ENCODE data around the gene RHBDD2. TPM values are rescaled to one million over a fixed set of nuclear protein-coding genes. Genes with fewer than 3 reads are reported as not detected.

RHBDD2 gene
- total and polyA plus RNA-seq, 9 of the 15 experiments (the other 6 are each of a cell fraction or from before 2014, with no cell fraction given), result 3.3 to 36.7 (median 17.9) TPM

GRCh38 chr7:75842836-75843446 lies 35.9 kb upstream of the RHBDD2 start (continued):
- TF ChIP-seq, protein P1, sequence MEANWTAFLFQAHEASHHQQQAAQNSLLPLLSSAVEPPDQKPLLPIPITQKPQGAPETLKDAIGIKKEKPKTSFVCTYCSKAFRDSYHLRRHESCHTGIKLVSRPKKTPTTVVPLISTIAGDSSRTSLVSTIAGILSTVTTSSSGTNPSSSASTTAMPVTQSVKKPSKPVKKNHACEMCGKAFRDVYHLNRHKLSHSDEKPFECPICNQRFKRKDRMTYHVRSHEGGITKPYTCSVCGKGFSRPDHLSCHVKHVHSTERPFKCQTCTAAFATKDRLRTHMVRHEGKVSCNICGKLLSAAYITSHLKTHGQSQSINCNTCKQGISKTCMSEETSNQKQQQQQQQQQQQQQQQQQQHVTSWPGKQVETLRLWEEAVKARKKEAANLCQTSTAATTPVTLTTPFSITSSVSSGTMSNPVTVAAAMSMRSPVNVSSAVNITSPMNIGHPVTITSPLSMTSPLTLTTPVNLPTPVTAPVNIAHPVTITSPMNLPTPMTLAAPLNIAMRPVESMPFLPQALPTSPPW (CRISPR knock-in tag; IDR thresholded peaks at IDR 0.05), result peak; percentile 53
- TF ChIP-seq HOMEZ (CRISPR knock-in tag; IDR thresholded peaks at IDR 0.05) (no peak), SRSF1 (IDR thresholded peaks at IDR 0.05; ENCODE audit: low read depth, low read length) (no peak), ZNF318 (IDR thresholded peaks at IDR 0.05; ENCODE audit: borderline replicate concordance in 1 of 2, low read depth in 1 of 2) (peak in 1 of 2 experiments; percentile 38; a peak in 1 of 4 replicates), DACH1 (IDR thresholded peaks at IDR 0.05; ENCODE audit: partially characterized antibody) (peak; percentile 62), BCLAF1 (IDR thresholded peaks at IDR 0.05; ENCODE audit: borderline replicate concordance in 1 of 2, control insufficient read depth in 1 of 2, low read depth in 2 of 2, low read length in 1 of 2) (peak in 1 of 2 experiments; percentile 39; a peak in 1 of 4 replicates), EP400 (IDR thresholded peaks at IDR 0.05) (peak; percentile 22; the same call in 1 of the 2 replicates), TBP (optimal IDR thresholded peaks at IDR 0.05; ENCODE audit: low read depth, low read length) (peak; percentile 96), SOX6 (IDR thresholded peaks at IDR 0.05) (peak; percentile 89), HMG20B (CRISPR knock-in tag; IDR thresholded peaks at IDR 0.05) (no peak), JUN (IDR thresholded peaks at IDR 0.05; ENCODE audit: borderline replicate concordance, low read depth, low read length) (peak; percentile 77), JUN (CRISPR knock-in tag; IDR thresholded peaks at IDR 0.05; ENCODE audit: borderline replicate concordance) (no peak)

Measured in K562 (cell line).